H9 (cell line): Measurements from ENCODE around the gene TBP. TPM values are rescaled to one million over a fixed set of nuclear protein-coding genes. Genes with fewer than 3 reads are reported as not detected.

Source experiments
- DNase-seq: peaks from one replicate; pipeline ENCODE4 v3.0.0-alpha.2; 2017
- H2AFZ ChIP-seq: one replicate; pipeline ENCODE4 v1.6.1; 2013; ENCODE audit warnings: mild to moderate bottlenecking, low read length, control low read depth, moderate library complexity
- H2AK5ac ChIP-seq: 2 replicates; pipeline ENCODE4 v1.6.1; 2013; ENCODE audit warnings: low read length, control low read depth, mixed read lengths; ENCODE audit not compliant: insufficient read length
- H2BK120ac ChIP-seq: one replicate; pipeline ENCODE4 v1.6.1; 2013; ENCODE audit warnings: low read depth, mild to moderate bottlenecking, low read length, control low read depth, inconsistent platforms; ENCODE audit not compliant: poor library complexity, severe bottlenecking
- H2BK12ac ChIP-seq: 2 replicates; pipeline ENCODE4 v1.6.1; 2013; ENCODE audit warnings: low read length, control low read depth, mixed read lengths, low read depth; ENCODE audit not compliant: insufficient read length
- H2BK15ac ChIP-seq: 2 replicates; pipeline ENCODE4 v1.6.1; 2013; ENCODE audit warnings: low read depth, low read length, control low read depth
- H2BK20ac ChIP-seq: one replicate; pipeline ENCODE4 v1.6.1; 2013; ENCODE audit warnings: low read depth, mild to moderate bottlenecking, low read length, control low read depth, inconsistent platforms; ENCODE audit not compliant: poor library complexity, severe bottlenecking
- H2BK5ac ChIP-seq: 2 replicates; pipeline ENCODE4 v1.6.1; 2013; ENCODE audit warnings: low read length, control low read depth, mixed read lengths; ENCODE audit not compliant: insufficient read length
- H3K14ac ChIP-seq: 2 replicates; pipeline ENCODE4 v1.6.1; 2013; ENCODE audit warnings: low read length, control low read depth; ENCODE audit not compliant: insufficient read depth
- H3K18ac ChIP-seq: 2 replicates; pipeline ENCODE4 v1.6.1; 2013; ENCODE audit warnings: low read depth, mild to moderate bottlenecking, mixed read lengths, low read length, control low read depth; ENCODE audit not compliant: insufficient read length
- H3K23ac ChIP-seq: 2 replicates; pipeline ENCODE4 v1.6.1; 2013; ENCODE audit warnings: low read length, control low read depth, mixed read lengths, low read depth; ENCODE audit not compliant: insufficient read length
- H3K23me2 ChIP-seq: 2 replicates; pipeline ENCODE4 v1.6.1; 2013; ENCODE audit warnings: low read depth, mild to moderate bottlenecking, mixed read lengths, low read length, control low read depth; ENCODE audit not compliant: insufficient read length, poor library complexity, severe bottlenecking
- H3K27ac ChIP-seq: 2 replicates; pipeline ENCODE4 v1.5.1; 2013; ENCODE audit warnings: low read length, control low read depth, mixed read lengths, low read depth; ENCODE audit not compliant: insufficient read length
- H3K27me3 ChIP-seq: 2 replicates; pipeline ENCODE4 v1.6.1; 2013; ENCODE audit warnings: low read length, control low read depth, inconsistent platforms; ENCODE audit not compliant: insufficient read depth
- H3K4ac ChIP-seq: 2 replicates; pipeline ENCODE4 v1.6.1; 2013; ENCODE audit warnings: low read depth, mild to moderate bottlenecking, control low read depth, inconsistent platforms, low read length, moderate library complexity
- H3K4me1 ChIP-seq: 2 replicates; pipeline ENCODE4 v1.6.1; 2013; ENCODE audit warnings: low read length, control low read depth, inconsistent platforms; ENCODE audit not compliant: insufficient read depth
- H3K4me2 ChIP-seq: 2 replicates; pipeline ENCODE4 v1.6.1; 2013; ENCODE audit warnings: low read length, control low read depth, mixed read lengths; ENCODE audit not compliant: insufficient read length, insufficient read depth
- H3K56ac ChIP-seq: 2 replicates; pipeline ENCODE4 v1.6.1; 2013; ENCODE audit warnings: low read depth, mild to moderate bottlenecking, mixed read lengths, low read length, control low read depth; ENCODE audit not compliant: insufficient read length
- H3K79me1 ChIP-seq: 2 replicates; pipeline ENCODE4 v1.6.1; 2013; ENCODE audit warnings: low read depth, mild to moderate bottlenecking, moderate library complexity, low read length, control low read depth, inconsistent platforms; ENCODE audit not compliant: insufficient read depth, poor library complexity, severe bottlenecking
- H3K79me2 ChIP-seq: 2 replicates; pipeline ENCODE4 v1.6.1; 2013; ENCODE audit warnings: low read length, control low read depth, inconsistent platforms; ENCODE audit not compliant: insufficient read depth
- H3K9ac ChIP-seq: 2 replicates; pipeline ENCODE4 v1.6.1; 2013; ENCODE audit warnings: low read length, control low read depth, mixed read lengths; ENCODE audit not compliant: insufficient read length; ENCODE audit errors: extremely low read depth
- H3K9me3 ChIP-seq: one replicate; pipeline ENCODE4 v1.6.1; 2013; ENCODE audit warnings: low read depth, low read length, inconsistent platforms; ENCODE audit not compliant: control insufficient read depth
- H3T11ph ChIP-seq: one replicate; pipeline ENCODE4 v1.6.1; 2013; ENCODE audit warnings: mild to moderate bottlenecking, low read length, control low read depth, inconsistent platforms
- H4K20me1 ChIP-seq: one replicate; pipeline ENCODE4 v1.6.1; 2013; ENCODE audit not compliant: control insufficient read depth, insufficient read length, insufficient read depth
- H4K5ac ChIP-seq: 2 replicates; pipeline ENCODE4 v1.6.1; 2013; ENCODE audit warnings: low read depth, mild to moderate bottlenecking, mixed read lengths, low read length, control low read depth; ENCODE audit not compliant: insufficient read length
- H4K8ac ChIP-seq: replicated peaks from 2 replicates; pipeline ENCODE4 v1.6.1; 2013; ENCODE audit warnings: low read length, control low read depth, mixed read lengths, low read depth; ENCODE audit not compliant: insufficient read length
- H4K91ac ChIP-seq: 2 replicates; pipeline ENCODE4 v1.6.1; 2013; ENCODE audit warnings: low read depth, mild to moderate bottlenecking, moderate library complexity, mixed read lengths, low read length, control low read depth; ENCODE audit not compliant: insufficient read length
- H3K27ac Mint-ChIP-seq, 3 experiments: 2 replicates in 2 of 3; 3 replicates in 1 of 3; pipeline ENCODE4 v1.8.0; 2020 to 2021; ENCODE audit warnings: mixed read lengths in 3 of 3, mild to moderate bottlenecking in 1 of 3, moderate library complexity in 1 of 3
- H3K27me3 Mint-ChIP-seq: 2 replicates; pipeline ENCODE4 v1.8.0; 2021; ENCODE audit warnings: low read depth, mild to moderate bottlenecking, moderate library complexity, mixed read lengths
- H3K36me3 Mint-ChIP-seq, 3 experiments: 2 replicates in 2 of 3; 3 replicates in 1 of 3; pipeline ENCODE4 v1.8.0; 2020 to 2021; ENCODE audit warnings: low read depth in 3 of 3, mixed read lengths in 3 of 3; ENCODE audit not compliant: insufficient read depth in 1 of 3
- H3K4me1 Mint-ChIP-seq, 2 experiments: 2 replicates each; pipeline ENCODE4 v1.8.0; 2020; ENCODE audit warnings: mixed read lengths in 2 of 2
- H3K4me3 Mint-ChIP-seq, 2 experiments: 2 replicates in 1 of 2; 3 replicates in 1 of 2; pipeline ENCODE4 v1.8.0; 2020 to 2021; ENCODE audit warnings: mild to moderate bottlenecking in 2 of 2, mixed read lengths in 2 of 2, moderate library complexity in 1 of 2
- H3K9me3 Mint-ChIP-seq, 2 experiments: 2 replicates in 1 of 2; 3 replicates in 1 of 2; pipeline ENCODE4 v1.8.0; 2020; ENCODE audit warnings: mild to moderate bottlenecking in 2 of 2, mixed read lengths in 2 of 2, moderate library complexity in 1 of 2
- WGBS: extraction: QIAGEN DNeasy Blood & Tissue Kit; methylation state at CpG from one replicate; pipeline ENCODE4 v1.1.7; 2013; ENCODE audit warnings: missing lambda C conversion rate, low lambda C conversion rate, mixed read lengths; ENCODE audit not compliant: insufficient read length; ENCODE audit errors: extremely low coverage; 5-methylcytosine and 5-hydroxymethylcytosine counted together
- total RNA-seq: library from RNA; stranded (reverse); gene quantifications from 2 replicates; pipeline ENCODE4 v1.2.1, GENCODE V29; 2021
- TF ChIP-seq, protein P1 (sequence below): fragments of 200-600 bp; sonication (generic); conservative IDR thresholded peaks from 3 replicates; pipeline ENCODE4 v1.8.0; 2021; ENCODE audit warnings: antibody characterized with exemption, mild to moderate bottlenecking

Gene TBP
- total RNA-seq, 1 experiment from 2014 or later = 22.6 TPM

GRCh38 chr6:170584954-170585498 lies 30.9 kb downstream of the TBP start:
- H2AFZ ChIP-seq = no peak overlapping the region
- H2BK5ac ChIP-seq = peak overlapping the region; percentile 35
- peak overlapping the region; percentile 85 for H3K4me2 ChIP-seq
- H3K36me3 Mint-ChIP-seq = peaks cover 20 to 42% (median 31%) of the 10 kb centered on the region in 3 experiments; a peak in 6 of 7 replicates
- no peak overlapping the region for H2AK5ac ChIP-seq
- peak overlapping the region; percentile 27 for H3K18ac ChIP-seq
- no peak overlapping the region for H3K23ac ChIP-seq
- peak overlapping the region; percentile 98 to 99 (median 99) for H3K27ac Mint-ChIP-seq
- H3K4me1 Mint-ChIP-seq = peaks cover 19 to 25% of the 10 kb centered on the region in 2 experiments
- TF ChIP-seq, protein P1, sequence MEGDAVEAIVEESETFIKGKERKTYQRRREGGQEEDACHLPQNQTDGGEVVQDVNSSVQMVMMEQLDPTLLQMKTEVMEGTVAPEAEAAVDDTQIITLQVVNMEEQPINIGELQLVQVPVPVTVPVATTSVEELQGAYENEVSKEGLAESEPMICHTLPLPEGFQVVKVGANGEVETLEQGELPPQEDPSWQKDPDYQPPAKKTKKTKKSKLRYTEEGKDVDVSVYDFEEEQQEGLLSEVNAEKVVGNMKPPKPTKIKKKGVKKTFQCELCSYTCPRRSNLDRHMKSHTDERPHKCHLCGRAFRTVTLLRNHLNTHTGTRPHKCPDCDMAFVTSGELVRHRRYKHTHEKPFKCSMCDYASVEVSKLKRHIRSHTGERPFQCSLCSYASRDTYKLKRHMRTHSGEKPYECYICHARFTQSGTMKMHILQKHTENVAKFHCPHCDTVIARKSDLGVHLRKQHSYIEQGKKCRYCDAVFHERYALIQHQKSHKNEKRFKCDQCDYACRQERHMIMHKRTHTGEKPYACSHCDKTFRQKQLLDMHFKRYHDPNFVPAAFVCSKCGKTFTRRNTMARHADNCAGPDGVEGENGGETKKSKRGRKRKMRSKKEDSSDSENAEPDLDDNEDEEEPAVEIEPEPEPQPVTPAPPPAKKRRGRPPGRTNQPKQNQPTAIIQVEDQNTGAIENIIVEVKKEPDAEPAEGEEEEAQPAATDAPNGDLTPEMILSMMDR = no peak
- peaks cover 4% of the 10 kb centered on the region for H4K20me1 ChIP-seq
- H3K4ac ChIP-seq = no peak overlapping the region
- no peak overlapping the region for H2BK12ac ChIP-seq
- H3K4me1 ChIP-seq = peaks cover 5% of the 10 kb centered on the region; the same call in 1 of the 2 replicates
- H2BK15ac ChIP-seq = no peak overlapping the region
- no peaks in the 10 kb centered on the region for H3K9me3 ChIP-seq
- H3K23me2 ChIP-seq = peaks cover 8% of the 10 kb centered on the region
- no peak overlapping the region for H4K8ac ChIP-seq
- H2BK120ac ChIP-seq = no peak overlapping the region
- H3K14ac ChIP-seq = peak overlapping the region; percentile 79
- no peak overlapping the region for H3K56ac ChIP-seq
- DNase-seq = peak; percentile 56
- H4K91ac ChIP-seq = no peak overlapping the region
- H2BK20ac ChIP-seq = no peak overlapping the region
- H3K79me1 ChIP-seq = peaks cover 3% of the 10 kb centered on the region
- peak overlapping the region; percentile 65 for H3K27ac ChIP-seq
- no peaks in the 10 kb centered on the region for H3K27me3 ChIP-seq
- whole genome bisulfite sequencing = no CpG with 5 or more reads among the region's 6 CpGs
- peak overlapping the region; percentile 44 for H3K9ac ChIP-seq
- H3K4me3 Mint-ChIP-seq = peak overlapping the region; percentile 97 to 98
- peaks cover 7% of the 10 kb centered on the region; the same call in 1 of the 2 replicates for H3K79me2 ChIP-seq
- no peak overlapping the region for H4K5ac ChIP-seq
- no peak overlapping the region for H3T11ph ChIP-seq
- H3K9me3 Mint-ChIP-seq = peaks cover 8 to 9% of the 10 kb centered on the region in 2 experiments
- H3K27me3 Mint-ChIP-seq = no peaks in the 10 kb centered on the region; the same call in 1 of the 2 replicates
